Neuronal stem cell (in vitro differentiated cells): Measurements from ENCODE around the gene MSMO1.
A peak's percentile ranks its signal among the peaks of the same experiment; 100 is the strongest.

Experiments used
- DNase-seq: peaks from one replicate; pipeline ENCODE4 v3.0.0-alpha.2; 2013; ENCODE audit warnings: low spot score
- H2AFZ ChIP-seq: one replicate; pipeline ENCODE4 v1.6.1; 2013; ENCODE audit warnings: mild to moderate bottlenecking, low read length, inconsistent platforms
- H2AK5ac ChIP-seq: 2 replicates; pipeline ENCODE4 v1.6.1; 2013; ENCODE audit warnings: low read depth, mild to moderate bottlenecking, inconsistent platforms, low read length, moderate library complexity, mixed read lengths
- H2BK120ac ChIP-seq: 2 replicates; pipeline ENCODE4 v1.6.1; 2013; ENCODE audit warnings: low read depth, mild to moderate bottlenecking, inconsistent platforms, low read length, moderate library complexity, mixed read lengths
- H2BK12ac ChIP-seq: one replicate; pipeline ENCODE4 v1.6.1; 2013; ENCODE audit warnings: low read length, inconsistent platforms
- H2BK15ac ChIP-seq: 2 replicates; pipeline ENCODE4 v1.6.1; 2013; ENCODE audit warnings: mild to moderate bottlenecking, low read length, inconsistent platforms, mixed read lengths
- H2BK5ac ChIP-seq: one replicate; pipeline ENCODE4 v1.6.1; 2013; ENCODE audit warnings: inconsistent platforms, mild to moderate bottlenecking, low read length, moderate library complexity
- H3K14ac ChIP-seq: one replicate; pipeline ENCODE4 v1.6.1; 2013; ENCODE audit warnings: low read length, inconsistent platforms
- H3K18ac ChIP-seq: 2 replicates; pipeline ENCODE4 v1.6.1; 2013; ENCODE audit warnings: low read length, inconsistent platforms
- H3K23ac ChIP-seq: 2 replicates; pipeline ENCODE4 v1.6.1; 2013; ENCODE audit warnings: low read depth, mild to moderate bottlenecking, mixed read lengths, low read length, inconsistent platforms; ENCODE audit not compliant: poor library complexity
- H3K27ac ChIP-seq: replicated peaks from 3 replicates; pipeline ENCODE4 v1.5.1; 2013; ENCODE audit warnings: low read length, inconsistent platforms
- H3K27me3 ChIP-seq, 3 experiments: 2 replicates each; pipeline ENCODE4 v1.6.1; 2013; ENCODE audit warnings: low read length in 3 of 3, mild to moderate bottlenecking in 2 of 3, inconsistent platforms in 1 of 3, low read depth in 1 of 3, mixed read lengths in 1 of 3, moderate library complexity in 1 of 3; ENCODE audit not compliant: control insufficient read depth in 3 of 3, insufficient read depth in 3 of 3
- H3K36me3 ChIP-seq, 2 donors: replicated peaks in 1 of 2; 2 replicates each; pipeline ENCODE4 v1.6.1; 2013; ENCODE audit warnings: low read length in 2 of 2; ENCODE audit not compliant: control insufficient read depth in 2 of 2, insufficient read depth in 2 of 2
- H3K4ac ChIP-seq: 2 replicates; pipeline ENCODE4 v1.6.1; 2013; ENCODE audit warnings: inconsistent platforms, mild to moderate bottlenecking, low read length, moderate library complexity
- H3K4me1 ChIP-seq, 2 donors: 1 replicate in 1 of 2; 2 replicates in 1 of 2; pipeline ENCODE4 v1.6.1; 2013; ENCODE audit warnings: low read length in 2 of 2, low read depth in 1 of 2; ENCODE audit not compliant: control insufficient read depth in 2 of 2, insufficient read depth in 1 of 2
- H3K4me2 ChIP-seq: one replicate; pipeline ENCODE4 v1.6.1; 2013; ENCODE audit warnings: mild to moderate bottlenecking, low read length, inconsistent platforms; ENCODE audit not compliant: insufficient read depth, poor library complexity, severe bottlenecking
- H3K4me3 ChIP-seq, 2 donors: 2 replicates each; pipeline ENCODE4 v1.5.1; 2013; ENCODE audit warnings: low read length in 2 of 2, mild to moderate bottlenecking in 2 of 2, inconsistent platforms in 1 of 2, moderate library complexity in 1 of 2
- H3K79me1 ChIP-seq: one replicate; pipeline ENCODE4 v1.6.1; 2013; ENCODE audit warnings: low read depth, mild to moderate bottlenecking, inconsistent platforms, low read length, moderate library complexity
- H3K9ac ChIP-seq: one replicate; pipeline ENCODE4 v1.6.1; 2013; ENCODE audit warnings: mild to moderate bottlenecking, low read depth, low read length, inconsistent platforms; ENCODE audit not compliant: poor library complexity
- H3K9me3 ChIP-seq, 2 donors: replicated peaks in 1 of 2; 2 replicates each; pipeline versions ENCODE3 to v1.6.1; 2013; ENCODE audit warnings: low read length in 2 of 2, mild to moderate bottlenecking in 2 of 2, inconsistent platforms in 1 of 2, low read depth in 1 of 2, mixed read lengths in 1 of 2, moderate library complexity in 1 of 2; ENCODE audit not compliant: control insufficient read depth in 2 of 2, insufficient read depth in 1 of 2
- H4K8ac ChIP-seq: one replicate; pipeline ENCODE4 v1.6.1; 2013; ENCODE audit warnings: low read depth, mild to moderate bottlenecking, inconsistent platforms, low read length, moderate library complexity
- H4K91ac ChIP-seq: one replicate; pipeline ENCODE4 v1.6.1; 2013; ENCODE audit warnings: low read length, low read depth, mild to moderate bottlenecking, inconsistent platforms; ENCODE audit not compliant: poor library complexity
- WGBS, 2 donors: extraction: QIAGEN DNeasy Blood & Tissue Kit; methylation state at CpG; one replicate each; pipeline ENCODE4 v1.1.7; 2013; ENCODE audit warnings: missing lambda C conversion rate in 2 of 2, mixed read lengths in 1 of 2; ENCODE audit not compliant: insufficient read length in 2 of 2, insufficient replicate concordance in 1 of 2; ENCODE audit errors: extremely low coverage in 2 of 2; 5-methylcytosine and 5-hydroxymethylcytosine counted together

The MSMO1 gene

GRCh38 chr4:165293927-165294649 is 33.4 kb upstream of the MSMO1 start:
- H3K23ac ChIP-seq = no peak overlapping the region
- H2AFZ ChIP-seq = no peak overlapping the region
- no peak overlapping the region for H2BK15ac ChIP-seq
- no peak overlapping the region for H3K4me3 ChIP-seq
- no peak for DNase-seq
- no peak overlapping the region for H2BK12ac ChIP-seq
- H3K18ac ChIP-seq = no peak overlapping the region
- H2AK5ac ChIP-seq = no peak overlapping the region
- H2BK5ac ChIP-seq = no peak overlapping the region
- H3K36me3 ChIP-seq = peaks cover 3 to 33% of the 10 kb centered on the region in 2 donors
- no peaks in the 10 kb centered on the region for H3K79me1 ChIP-seq
- no peak overlapping the region for H3K9ac ChIP-seq
- H4K91ac ChIP-seq = no peak overlapping the region
- no peak overlapping the region for H4K8ac ChIP-seq
- no peaks in the 10 kb centered on the region for H3K27me3 ChIP-seq
- H2BK120ac ChIP-seq = no peak overlapping the region
- peaks cover 0 to 3% of the 10 kb centered on the region in 2 donors for H3K9me3 ChIP-seq
- peaks cover 0 to 9% of the 10 kb centered on the region in 2 donors for H3K4me1 ChIP-seq
- H3K4ac ChIP-seq = no peak overlapping the region
- H3K27ac ChIP-seq = no peak overlapping the region
- H3K4me2 ChIP-seq = no peak overlapping the region
- no peak overlapping the region for H3K14ac ChIP-seq
- WGBS, 2 donors = no CpG with 5 or more reads among the region's 2 CpGs

GRCh38 chr4:165294907-165295306 is 32.6 kb upstream of the MSMO1 start:
- Histone ChIP-seq H3K18ac (no peak overlapping the region), H2AFZ (peak overlapping the region; percentile 58), H2BK12ac (no peak overlapping the region), H3K4me2 (no peak overlapping the region), H3K27me3 (no peaks in the 10 kb centered on the region), H2BK120ac (no peak overlapping the region), H4K8ac (no peak overlapping the region), H3K36me3 (peaks cover 5 to 41% of the 10 kb centered on the region in 2 donors), H3K9me3 (peaks cover 0 to 3% of the 10 kb centered on the region in 2 donors), H2AK5ac (no peak overlapping the region), H4K91ac (no peak overlapping the region), H3K4me1 (peaks cover 0 to 9% of the 10 kb centered on the region in 2 donors), H3K79me1 (no peaks in the 10 kb centered on the region), H3K14ac (no peak overlapping the region), H3K23ac (no peak overlapping the region), H2BK15ac (no peak overlapping the region), H3K4ac (no peak overlapping the region), H3K27ac (no peak overlapping the region), H2BK5ac (no peak overlapping the region), H3K4me3 (no peak overlapping the region), H3K9ac (no peak overlapping the region)
- DNase-seq = no peak
- no CpG with 5 or more reads among the region's 5 CpGs for WGBS, 2 donors

- no peak overlapping the region for H3K4ac ChIP-seq
Observed at GRCh38 chr4:165297626-165298025, 29.8 kb upstream of the MSMO1 start.

GRCh38 chr4:165299399-165300060 is 27.9 kb upstream of the MSMO1 start:
- H3K9ac ChIP-seq = no peak overlapping the region
- no peak overlapping the region for H2AK5ac ChIP-seq
- H3K79me1 ChIP-seq = no peaks in the 10 kb centered on the region
- H3K4me3 ChIP-seq = no peak overlapping the region
- H3K9me3 ChIP-seq = no peaks in the 10 kb centered on the region
- no peak overlapping the region for H4K91ac ChIP-seq
- no peak overlapping the region for H3K14ac ChIP-seq
- peaks cover 0 to 13% of the 10 kb centered on the region in 2 donors for H3K4me1 ChIP-seq
- DNase-seq = no peak
- H3K23ac ChIP-seq = no peak overlapping the region
- peaks cover 8 to 50% of the 10 kb centered on the region in 2 donors for H3K36me3 ChIP-seq
- H3K27ac ChIP-seq = no peak overlapping the region
- H2AFZ ChIP-seq = no peak overlapping the region
- H3K4me2 ChIP-seq = no peak overlapping the region
- no peaks in the 10 kb centered on the region for H3K27me3 ChIP-seq
- no peak overlapping the region for H2BK120ac ChIP-seq
- no peak overlapping the region for H2BK15ac ChIP-seq
- H3K4ac ChIP-seq = no peak overlapping the region
- no peak overlapping the region for H4K8ac ChIP-seq
- no peak overlapping the region for H2BK12ac ChIP-seq
- H2BK5ac ChIP-seq = no peak overlapping the region
- H3K18ac ChIP-seq = no peak overlapping the region
- no CpG with 5 or more reads among the region's 5 CpGs for WGBS, 2 donors

More at GRCh38 chr4:165297626-165298025, 29.8 kb upstream of the MSMO1 start:
- Histone ChIP-seq H2BK12ac (no peak overlapping the region), H3K27me3 (no peaks in the 10 kb centered on the region), H2AK5ac (no peak overlapping the region), H3K18ac (no peak overlapping the region), H3K9ac (no peak overlapping the region), H2BK5ac (no peak overlapping the region), H3K4me2 (no peak overlapping the region), H3K14ac (no peak overlapping the region), H3K27ac (no peak overlapping the region), H3K9me3 (no peaks in the 10 kb centered on the region), H3K23ac (no peak overlapping the region), H3K36me3 (peaks cover 8 to 50% of the 10 kb centered on the region in 2 donors), H3K79me1 (no peaks in the 10 kb centered on the region), H4K8ac (no peak overlapping the region), H2BK15ac (no peak overlapping the region), H3K4me3 (no peak overlapping the region), H2AFZ (no peak overlapping the region), H2BK120ac (no peak overlapping the region), H3K4me1 (peaks cover 0 to 14% of the 10 kb centered on the region in 2 donors), H4K91ac (no peak overlapping the region)
- WGBS, 2 donors = no CpG with 5 or more reads among the region's 8 CpGs
- no peak for DNase-seq
